A549 (cell line): ENCODE measurements around the gene GPRIN3.

ENCODE experiments used
- ESRRA ChIP-seq: fragments of 150-350 bp; IDR thresholded peaks from 2 replicates; pipeline ENCODE4 v1.6.1; 2014; ENCODE audit warnings: mild to moderate bottlenecking, low read length, borderline replicate concordance
- FOSL2 ChIP-seq, 2 experiments: fragments of 450-650 bp in 1 of 2; fragments of >200 bp in 1 of 2; sonication (Bioruptor Twin) in 1 of 2; formaldehyde crosslinking; IDR thresholded peaks; 2 replicates each; pipeline versions ENCODE4 v1.5.0 to v1.6.1; 2016 to 2020; ENCODE audit warnings: mild to moderate bottlenecking in 1 of 2, moderate library complexity in 1 of 2
- MYC ChIP-seq: IDR thresholded peaks from 2 replicates; pipeline ENCODE4 v1.6.1; 2012; ENCODE audit warnings: mild to moderate bottlenecking, inconsistent platforms, low read length, improper control_type of control experiment, borderline replicate concordance
- POLR2A ChIP-seq: IDR thresholded peaks from 2 replicates; pipeline ENCODE4 v1.6.1; 2012; ENCODE audit warnings: mild to moderate bottlenecking, low read length
- TF ChIP-seq, protein P1 (sequence below): fragments of >200 bp; sonication (Bioruptor Twin); formaldehyde crosslinking; IDR thresholded peaks from 3 replicates; pipeline ENCODE4 v1.5.1; 2016
- TF ChIP-seq, protein P2 (sequence below): IDR thresholded peaks from 2 replicates; pipeline ENCODE4 v1.6.1; 2012
- TF ChIP-seq, protein P3 (sequence below): fragments of >200 bp; sonication (Bioruptor Twin); formaldehyde crosslinking; IDR thresholded peaks from 2 replicates; pipeline ENCODE4 v1.6.1; 2016
- TF ChIP-seq, protein P4 (sequence below): fragments of 250-450 bp; sonication (Bioruptor Pico); IDR thresholded peaks from 2 replicates; pipeline ENCODE4 v1.5.0; 2021; ENCODE audit warnings: mild to moderate bottlenecking, moderate library complexity, borderline replicate concordance

DNA sequence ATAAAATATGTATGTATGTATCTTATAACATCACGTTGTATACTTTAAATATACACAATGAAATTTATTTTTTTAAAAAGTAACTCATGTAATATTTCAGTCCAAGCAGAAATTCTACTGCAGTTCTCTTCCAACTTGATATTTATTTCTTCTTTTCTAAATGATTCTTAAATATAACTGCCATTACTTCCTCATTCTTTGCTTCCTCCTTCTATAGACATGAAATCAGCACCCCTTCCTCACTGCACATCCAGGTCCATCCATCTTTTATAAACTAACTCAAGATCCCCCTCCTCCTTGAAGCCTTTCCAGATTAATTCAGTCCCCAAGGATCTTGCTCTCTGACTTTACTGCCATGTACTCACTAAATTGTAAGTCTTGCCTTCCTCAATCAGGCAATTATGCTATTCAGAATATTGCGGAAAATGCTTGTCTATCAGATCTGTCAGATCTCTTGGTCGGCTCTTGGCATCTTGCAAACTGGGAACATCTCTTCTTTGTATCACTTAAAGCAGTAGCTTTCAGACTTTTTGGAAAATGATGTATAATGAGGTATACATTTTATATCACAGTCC lies 3.7 kb downstream of the GPRIN3 start:
- TF ChIP-seq, protein P1, sequence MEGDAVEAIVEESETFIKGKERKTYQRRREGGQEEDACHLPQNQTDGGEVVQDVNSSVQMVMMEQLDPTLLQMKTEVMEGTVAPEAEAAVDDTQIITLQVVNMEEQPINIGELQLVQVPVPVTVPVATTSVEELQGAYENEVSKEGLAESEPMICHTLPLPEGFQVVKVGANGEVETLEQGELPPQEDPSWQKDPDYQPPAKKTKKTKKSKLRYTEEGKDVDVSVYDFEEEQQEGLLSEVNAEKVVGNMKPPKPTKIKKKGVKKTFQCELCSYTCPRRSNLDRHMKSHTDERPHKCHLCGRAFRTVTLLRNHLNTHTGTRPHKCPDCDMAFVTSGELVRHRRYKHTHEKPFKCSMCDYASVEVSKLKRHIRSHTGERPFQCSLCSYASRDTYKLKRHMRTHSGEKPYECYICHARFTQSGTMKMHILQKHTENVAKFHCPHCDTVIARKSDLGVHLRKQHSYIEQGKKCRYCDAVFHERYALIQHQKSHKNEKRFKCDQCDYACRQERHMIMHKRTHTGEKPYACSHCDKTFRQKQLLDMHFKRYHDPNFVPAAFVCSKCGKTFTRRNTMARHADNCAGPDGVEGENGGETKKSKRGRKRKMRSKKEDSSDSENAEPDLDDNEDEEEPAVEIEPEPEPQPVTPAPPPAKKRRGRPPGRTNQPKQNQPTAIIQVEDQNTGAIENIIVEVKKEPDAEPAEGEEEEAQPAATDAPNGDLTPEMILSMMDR: no peak
- TF ChIP-seq, protein P2, sequence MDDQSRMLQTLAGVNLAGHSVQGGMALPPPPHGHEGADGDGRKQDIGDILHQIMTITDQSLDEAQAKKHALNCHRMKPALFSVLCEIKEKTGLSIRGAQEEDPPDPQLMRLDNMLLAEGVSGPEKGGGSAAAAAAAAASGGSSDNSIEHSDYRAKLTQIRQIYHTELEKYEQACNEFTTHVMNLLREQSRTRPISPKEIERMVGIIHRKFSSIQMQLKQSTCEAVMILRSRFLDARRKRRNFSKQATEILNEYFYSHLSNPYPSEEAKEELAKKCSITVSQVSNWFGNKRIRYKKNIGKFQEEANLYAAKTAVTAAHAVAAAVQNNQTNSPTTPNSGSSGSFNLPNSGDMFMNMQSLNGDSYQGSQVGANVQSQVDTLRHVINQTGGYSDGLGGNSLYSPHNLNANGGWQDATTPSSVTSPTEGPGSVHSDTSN: no peak
- TF ChIP-seq MYC (no peak), POLR2A (no peak), ESRRA (no peak), FOSL2 (IDR thresholded peaks at IDR 0.05) (no peak), FOSL2 (CRISPR knock-in tag; IDR thresholded peaks at IDR 0.05) (no peak)
- TF ChIP-seq, protein P3, sequence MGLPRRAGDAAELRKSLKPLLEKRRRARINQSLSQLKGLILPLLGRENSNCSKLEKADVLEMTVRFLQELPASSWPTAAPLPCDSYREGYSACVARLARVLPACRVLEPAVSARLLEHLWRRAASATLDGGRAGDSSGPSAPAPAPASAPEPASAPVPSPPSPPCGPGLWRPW: no peak
- TF ChIP-seq, protein P4, sequence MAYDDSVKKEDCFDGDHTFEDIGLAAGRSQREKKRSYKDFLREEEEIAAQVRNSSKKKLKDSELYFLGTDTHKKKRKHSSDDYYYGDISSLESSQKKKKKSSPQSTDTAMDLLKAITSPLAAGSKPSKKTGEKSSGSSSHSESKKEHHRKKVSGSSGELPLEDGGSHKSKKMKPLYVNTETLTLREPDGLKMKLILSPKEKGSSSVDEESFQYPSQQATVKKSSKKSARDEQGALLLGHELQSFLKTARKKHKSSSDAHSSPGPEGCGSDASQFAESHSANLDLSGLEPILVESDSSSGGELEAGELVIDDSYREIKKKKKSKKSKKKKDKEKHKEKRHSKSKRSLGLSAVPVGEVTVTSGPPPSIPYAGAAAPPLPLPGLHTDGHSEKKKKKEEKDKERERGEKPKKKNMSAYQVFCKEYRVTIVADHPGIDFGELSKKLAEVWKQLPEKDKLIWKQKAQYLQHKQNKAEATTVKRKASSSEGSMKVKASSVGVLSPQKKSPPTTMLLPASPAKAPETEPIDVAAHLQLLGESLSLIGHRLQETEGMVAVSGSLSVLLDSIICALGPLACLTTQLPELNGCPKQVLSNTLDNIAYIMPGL (CRISPR knock-in tag): no peak
